ELR (cell line): ENCODE measurements around the gene ZNF573.
"Not testable (repeated sequence)": the region's sequence is repeated elsewhere in the genome, so short reads cannot be mapped to it uniquely, and the experiment has no call there.

Experiments
- DNase-seq: peaks from one replicate; pipeline ENCODE4 v3.0.0-alpha.2; 2015; ENCODE audit warnings: low read depth

ZNF573 gene

GRCh38 chr19:37779127-37780005 is at the start of gene ZNF573:
Gene ZNF573 (minus strand): TSS chr19:37779586. CDS start chr19:37773729, 5,857 bp downstream.
- peak; percentile 92 for DNase-seq

GRCh38 chr19:37817180-37817981 is 38.0 kb upstream of the ZNF573 start:
- DNase-seq: peak; percentile 3

- DNase-seq: not testable (repeated sequence)
Measured at GRCh38 chr19:37815611-37816010, 36.2 kb upstream of the ZNF573 start.

- DNase-seq: no peak
Measured at GRCh38 chr19:37813340-37813739, 34.0 kb upstream of the ZNF573 start.

GRCh38 chr19:37809366-37809765 is 30.0 kb upstream of the ZNF573 start:
- no peak for DNase-seq

GRCh38 chr19:37803249-37803840 is 24.0 kb upstream of the ZNF573 start:
- DNase-seq: no peak

- no peak for DNase-seq
Measured at GRCh38 chr19:37790244-37790925, 11.0 kb upstream of the ZNF573 start.

- no peak for DNase-seq
Measured at GRCh38 chr19:37778613-37779126, 716 bp downstream of the ZNF573 start.

- DNase-seq: no peak
Measured at GRCh38 chr19:37770985-37771384, 8.4 kb downstream of the ZNF573 start.

- peak; percentile 73 for DNase-seq
Measured at GRCh38 chr19:37763488-37763887, 15.9 kb downstream of the ZNF573 start.

- not testable (repeated sequence) for DNase-seq
Measured at GRCh38 chr19:37757683-37758082, 21.7 kb downstream of the ZNF573 start.

- DNase-seq: no peak
Measured at GRCh38 chr19:37738371-37738770, 41.0 kb downstream of the ZNF573 start.

GRCh38 chr19:37725181-37725580 is 54.2 kb downstream of the ZNF573 start:
- no peak for DNase-seq

GRCh38 chr19:37719927-37720265 is 59.5 kb downstream of the ZNF573 start:
- DNase-seq: no peak

- peak; percentile 90 for DNase-seq
Measured at GRCh38 chr19:37719111-37719926, 60.1 kb downstream of the ZNF573 start, which contains the start of gene ZNF607. Gene ZNF607 (minus strand): TSS chr19:37719761. CDS start chr19:37711618, 8,143 bp downstream.

GRCh38 chr19:37718304-37718703 is 61.1 kb downstream of the ZNF573 start:
- peak; percentile 2 for DNase-seq

- DNase-seq: no peak
Measured at GRCh38 chr19:37716140-37716539, 63.2 kb downstream of the ZNF573 start.

- DNase-seq: no peak
Measured at GRCh38 chr19:37706052-37706605, 73.3 kb downstream of the ZNF573 start.

GRCh38 chr19:37699057-37699456 is 80.3 kb downstream of the ZNF573 start:
- peak; percentile 15 for DNase-seq

GRCh38 chr19:37698216-37698615 is 81.2 kb downstream of the ZNF573 start:
- peak; percentile 8 for DNase-seq
